Kidney (tissue), 22 donors: ENCODE data around the gene HTATSF1. TPM values are rescaled to one million over a fixed set of nuclear protein-coding genes. Genes with fewer than 3 reads are reported as not detected.

ENCODE experiments used
- DNase-seq, 5 donors: peaks; one replicate each; pipeline ENCODE4 v3.0.0-alpha.2; 2013 to 2020
- FAIRE-seq: peaks from 2 replicates; lab custom pipeline; 2012; peaks lifted over from hg19 to GRCh38; lab: Jason Lieb, UNC
- H3K27ac ChIP-seq, 2 donors: one replicate each; pipeline ENCODE4 v1.7.0; 2013; ENCODE audit warnings: low read depth in 2 of 2, low read length in 2 of 2, inconsistent platforms in 1 of 2
- H3K27me3 ChIP-seq: one replicate; pipeline ENCODE4 v1.7.1; 2013; ENCODE audit warnings: low read length, inconsistent platforms; ENCODE audit not compliant: control insufficient read depth, insufficient read depth
- H3K36me3 ChIP-seq, 3 donors: one replicate each; pipeline versions ENCODE4 v1.7.0 to v1.7.1; 2013; ENCODE audit warnings: low read length in 3 of 3, control low read depth in 1 of 3, inconsistent platforms in 1 of 3; ENCODE audit not compliant: insufficient read depth in 3 of 3, control insufficient read depth in 2 of 3
- H3K4me1 ChIP-seq, 3 donors: one replicate each; pipeline versions ENCODE4 v1.7.0 to v1.7.1; 2013; ENCODE audit warnings: low read length in 3 of 3, inconsistent platforms in 1 of 3, low read depth in 1 of 3; ENCODE audit not compliant: control insufficient read depth in 2 of 3, insufficient read depth in 2 of 3
- H3K4me3 ChIP-seq, 3 donors: one replicate each; pipeline versions ENCODE4 v1.7.0 to v1.8.1; 2013; ENCODE audit warnings: low read length in 3 of 3, control low read depth in 1 of 3, inconsistent platforms in 1 of 3
- H3K9ac ChIP-seq, 3 donors: one replicate each; pipeline versions ENCODE4 v1.7.0 to v1.7.1; 2013; ENCODE audit warnings: low read length in 3 of 3, control low read depth in 1 of 3, inconsistent platforms in 1 of 3
- H3K9me3 ChIP-seq, 3 donors: one replicate each; pipeline versions ENCODE4 v1.7.0 to v1.7.1; 2013; ENCODE audit warnings: low read length in 3 of 3, control low read depth in 1 of 3, inconsistent platforms in 1 of 3; ENCODE audit not compliant: control insufficient read depth in 2 of 3, insufficient read depth in 1 of 3
- CTCF ChIP-seq: IDR thresholded peaks from 3 replicates; pipeline ENCODE4 v1.5.1; 2012; ENCODE audit warnings: mild to moderate bottlenecking, moderate library complexity, borderline replicate concordance; ENCODE audit not compliant: insufficient read depth; ENCODE audit errors: extremely low read depth
- intact Hi-C: fragments of 100-400 bp; cut with DNase I; formaldehyde crosslinking; loops from one replicate; pipeline ENCODE4 v1.11.1; 2022
- long read RNA-seq, 10 donors: library from polyadenylated mRNA in 1 of 10; unstranded in 1 of 10; transcript quantifications; one replicate each; pipeline ENCODE4 v2.0.0 and lab custom pipeline, GENCODE V29; 2021 to 2026
- polyA plus RNA-seq: library from polyadenylated mRNA; stranded (reverse); fragments of 350-450 nt; fragmentation: Illumina TruSeq; extraction: RNeasy Lipid Tissue Mini Kit (QIAGEN cat#74804); gene quantifications from one replicate; pipeline ENCODE4 v1.2.3, GENCODE V29; 2014; ENCODE audit warnings: low read depth, low replicate concordance; ENCODE audit not compliant: insufficient read depth
- total RNA-seq: library from RNA; stranded (reverse); fragmentation: NEBNext Ultra II Directional; extraction: Animal tissue kit (Norgen Biotek cat#: 25700); gene quantifications from one replicate; pipeline ENCODE4 v1.2.1, GENCODE V29; 2021
- donor health status: control.
- donor health status: control.
- donor health status: control.
- donor health status: control.
- donor health status: control.
- donor health status: DM: yes; HTN: yes; CAD: no.
- donor health status: Normal renal cell carcinoma (clear cell type).

The HTATSF1 gene
- total RNA-seq (36.8 TPM), polyA plus RNA-seq (44.0 TPM)
- long read RNA-seq, donor 1, transcript HTATSF1-201 (9 exons, 2,775 nt) = minor isoform, 9 of 51 reads
- long read RNA-seq, donor 1, transcript HTATSF1-204 (10 exons, 3,019 nt) = major isoform, 10 of 51 reads
- long read RNA-seq, donor 1, partial matches to known transcripts = 25 of 51 reads
- long read RNA-seq, donor 1, other reads (novel, unspliced or antisense) = 6 of 51 reads
- long read RNA-seq, donor 2, transcript HTATSF1-201 (9 exons, 2,775 nt) = major isoform, 11 of 49 reads
- long read RNA-seq, donor 2, transcript HTATSF1-204 (10 exons, 3,019 nt) = minor isoform, 9 of 49 reads
- long read RNA-seq, donor 2, partial matches to known transcripts = 28 of 49 reads
- long read RNA-seq, donor 2, other reads (novel, unspliced or antisense) = 0 of 49 reads
- long read RNA-seq, donor 3, transcript HTATSF1-204 (10 exons, 3,019 nt) = minor isoform, 8 of 26 reads
- long read RNA-seq, donor 3, transcript HTATSF1-201 (9 exons, 2,775 nt) = major isoform, 11 of 26 reads
- long read RNA-seq, donor 3, partial matches to known transcripts = 5 of 26 reads
- long read RNA-seq, donor 3, other reads (novel, unspliced or antisense) = 0 of 26 reads
- long read RNA-seq, donor 4, transcript HTATSF1-204 (10 exons, 3,019 nt) = minor isoform, 5 of 23 reads
- long read RNA-seq, donor 4, transcript HTATSF1-201 (9 exons, 2,775 nt) = major isoform, 17 of 23 reads
- long read RNA-seq, donor 4, partial matches to known transcripts = 0 of 23 reads
- long read RNA-seq, donor 4, other reads (novel, unspliced or antisense) = 0 of 23 reads
- long read RNA-seq, donor 5 = 0 reads
- long read RNA-seq, donor 6, transcript HTATSF1-201 (9 exons, 2,775 nt) = major isoform, 10 of 34 reads
- long read RNA-seq, donor 6, partial matches to known transcripts = 20 of 34 reads
- long read RNA-seq, donor 6, other reads (novel, unspliced or antisense) = 0 of 34 reads
- long read RNA-seq, donor 7, transcript HTATSF1-201 (9 exons, 2,775 nt) = major isoform, 44 of 100 reads
- long read RNA-seq, donor 7, transcript HTATSF1-204 (10 exons, 3,019 nt) = minor isoform, 37 of 100 reads
- long read RNA-seq, donor 7, partial matches to known transcripts = 9 of 100 reads
- long read RNA-seq, donor 7, other reads (novel, unspliced or antisense) = 10 of 100 reads
- long read RNA-seq, donor 8, transcript HTATSF1-201 (9 exons, 2,775 nt) = minor isoform, 6 of 20 reads
- long read RNA-seq, donor 8, transcript HTATSF1-204 (10 exons, 3,019 nt) = major isoform, 7 of 20 reads
- long read RNA-seq, donor 8, partial matches to known transcripts = 5 of 20 reads
- long read RNA-seq, donor 8, other reads (novel, unspliced or antisense) = 0 of 20 reads
- long read RNA-seq, donor 9, transcript HTATSF1-204 (10 exons, 3,019 nt) = major isoform, 6 of 12 reads
- long read RNA-seq, donor 9, partial matches to known transcripts = 0 of 12 reads
- long read RNA-seq, donor 9, other reads (novel, unspliced or antisense) = 0 of 12 reads
- long read RNA-seq, donor 10, transcript HTATSF1-201 (9 exons, 2,775 nt) = major isoform, 8 of 17 reads
- long read RNA-seq, donor 10, partial matches to known transcripts = 6 of 17 reads
- long read RNA-seq, donor 10, other reads (novel, unspliced or antisense) = 0 of 17 reads

- intact Hi-C loops = no loop called here
- no peak for FAIRE-seq
These were observed at the start of gene HTATSF1 for GRCh38 chrX:136497556-136498052. Gene HTATSF1, plus strand, starts transcription at chrX:136497592. Its CDS starts 93 bp downstream, at chrX:136497685.

GRCh38 chrX:136447968-136448367, 49.4 kb upstream of the HTATSF1 start:
- no peak for TF ChIP-seq CTCF
- DNase-seq (no peak), FAIRE-seq (no peak)
- Histone ChIP-seq H3K27me3 (no peaks in the 10 kb centered on the region), H3K9ac (no peak overlapping the region), H3K27ac (no peak overlapping the region), H3K9me3 (no peaks in the 10 kb centered on the region), H3K36me3 (no peaks in the 10 kb centered on the region), H3K4me3 (no peak overlapping the region), H3K4me1 (no peaks in the 10 kb centered on the region)
- intact Hi-C loops = no loop called here

More at GRCh38 chrX:136497556-136498052, at the start of gene HTATSF1:
- H3K9ac ChIP-seq = peak within 1 kb of the TSS; percentile 80 to 92 (median 85)
- no peak for TF ChIP-seq CTCF
- no peaks in the 10 kb centered on the region for H3K4me1 ChIP-seq
- H3K4me3 ChIP-seq = peak within 1 kb of the TSS; percentile 89 to 91 (median 90)
- peak within 1 kb of the TSS; percentile 87 to 89 for H3K27ac ChIP-seq
- no peaks in the 10 kb centered on the region for H3K27me3 ChIP-seq
- no peaks in the 10 kb centered on the region for H3K9me3 ChIP-seq
- H3K36me3 ChIP-seq = peaks cover 0 to 14% (median 2%) of the 10 kb centered on the region in 3 donors
- peak in 1 of 5 donors; percentile 60 for DNase-seq
